ENCODE data around the gene EMILIN1. TPM values are rescaled to one million over a fixed set of nuclear protein-coding genes. Genes with fewer than 3 reads are reported as not detected.

The EMILIN1 gene
- total RNA-seq, 4 donors from 2014 or later = 27.5 to 62.7 (median 41.2) TPM

- no peak for TF ChIP-seq CTCF (IDR thresholded peaks at IDR 0.05)
- ATAC-seq (ENCODE audit: low FRiP score) (no peak), DNase-seq (ENCODE audit: low spot score) (no peak)
Measured at GRCh38 chr2:27067385-27067784, 11.0 kb upstream of the EMILIN1 start.

DNA sequence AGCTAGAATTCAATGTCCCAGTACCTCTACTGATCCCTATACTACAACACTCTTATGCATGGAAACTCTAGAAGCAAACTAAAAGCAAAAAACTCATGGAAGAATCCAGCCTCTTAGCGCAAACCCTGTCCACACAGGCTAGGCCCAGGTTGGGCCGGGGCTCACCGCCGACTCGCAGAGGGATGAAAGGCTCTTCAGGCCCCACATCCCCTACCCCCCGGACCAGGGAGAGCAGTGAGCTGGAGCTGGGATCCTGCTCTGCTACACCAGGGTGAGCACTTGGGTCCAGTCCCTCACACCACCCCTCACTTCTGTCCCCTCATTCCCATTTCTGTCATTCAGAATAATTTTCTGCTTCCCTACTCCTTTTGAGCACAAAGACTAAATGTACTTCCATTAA lies 9.0 kb upstream of the EMILIN1 start:
- TF ChIP-seq CTCF (IDR thresholded peaks at IDR 0.05) = no peak
- ATAC-seq (ENCODE audit: low FRiP score) (no peak), DNase-seq (ENCODE audit: low spot score) (no peak)

GRCh38 chr2:27069961-27070618 lies 8.3 kb upstream of the EMILIN1 start:
- no peak for ATAC-seq (ENCODE audit: low FRiP score)
- TF ChIP-seq CTCF (IDR thresholded peaks at IDR 0.05) = no peak
- DNase-seq (ENCODE audit: low spot score) = no peak

- ATAC-seq (ENCODE audit: low FRiP score) (peak; percentile 5), DNase-seq (ENCODE audit: low spot score) (no peak)
- TF ChIP-seq CTCF (IDR thresholded peaks at IDR 0.05) = no peak
Measured at GRCh38 chr2:27070653-27071276, 7.7 kb upstream of the EMILIN1 start.

GRCh38 chr2:27071277-27071989 lies 7.0 kb upstream of the EMILIN1 start, which contains the start of gene OST4:
Gene OST4, minus strand, starts transcription at chr2:27071654.
- DNase-seq (ENCODE audit: low spot score) (peak; percentile 74), ATAC-seq (ENCODE audit: low FRiP score) (peak; percentile 96)
- no peak for TF ChIP-seq CTCF (IDR thresholded peaks at IDR 0.05)

DNA sequence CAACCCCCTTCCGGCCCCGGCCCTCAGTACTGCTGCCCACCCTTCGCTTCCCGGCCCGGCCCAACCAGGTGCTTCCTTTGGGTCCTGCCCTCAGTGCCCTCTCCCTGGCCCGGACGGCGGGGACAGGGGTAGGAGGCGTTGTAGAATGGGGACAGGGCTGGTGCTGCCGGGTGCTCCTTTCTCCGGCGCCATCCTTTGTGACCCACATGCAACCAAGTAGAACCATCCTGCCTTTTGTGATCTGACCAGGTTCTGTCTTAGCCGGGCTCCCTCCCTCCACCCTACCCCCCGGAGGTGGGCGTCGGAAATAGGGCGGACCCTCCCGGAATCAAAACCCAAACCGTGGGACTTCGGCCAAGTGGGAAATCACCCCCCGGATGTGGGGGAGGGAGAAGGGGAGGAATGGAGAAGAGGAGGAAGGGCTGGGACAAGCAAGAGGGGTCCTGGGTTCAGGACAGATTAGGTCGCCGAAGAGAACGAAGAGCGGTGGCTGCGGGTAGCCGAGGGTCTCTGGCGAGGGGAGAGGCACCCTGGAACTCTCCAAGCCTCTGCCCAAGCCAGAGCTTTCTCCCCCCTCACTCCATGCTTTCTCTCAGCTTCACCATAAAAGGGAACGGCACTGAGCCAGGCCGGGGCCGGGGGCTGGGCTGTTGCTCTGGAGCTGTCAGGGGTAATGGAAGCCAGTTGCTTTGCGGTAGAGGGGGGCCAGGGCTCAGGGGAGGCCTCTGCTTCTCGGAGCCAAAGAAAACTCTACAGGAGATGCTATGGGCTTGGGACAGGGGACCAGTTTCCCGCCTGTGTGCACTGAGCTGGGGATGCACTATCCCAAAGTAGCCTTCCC lies 6.2 kb upstream of the EMILIN1 start:
- no peak for DNase-seq (ENCODE audit: low spot score)
- peak; percentile 47 for ATAC-seq (ENCODE audit: low FRiP score)
- no peak for TF ChIP-seq CTCF (IDR thresholded peaks at IDR 0.05)
